Central memory CD8-positive, alpha-beta T cell (primary cell): ENCODE data around the gene KCTD3.

ENCODE experiments used
- ATAC-seq: fragments of 150-1000 bp; cut with Tn5 transposase; replicated peaks from 2 replicates; pipeline ENCODE4 v1.10.0; 2022; ENCODE audit warnings: mild to moderate bottlenecking, moderate FRiP score, moderate number of reproducible peaks; ENCODE audit not compliant: poor library complexity, severe bottlenecking; ENCODE audit errors: extremely low read depth
- DNase-seq, 2 donors: peaks; one replicate each; pipeline ENCODE4 v3.0.0; 2021; ENCODE audit warnings: low spot score in 2 of 2
- H3K27ac Mint-ChIP-seq: one replicate; pipeline ENCODE4 v1.8.0; 2022; ENCODE audit warnings: low read depth, mild to moderate bottlenecking, moderate library complexity, mixed read lengths
- H3K27me3 Mint-ChIP-seq: one replicate; pipeline ENCODE4 v1.8.0; 2022; ENCODE audit warnings: mixed read lengths
- H3K36me3 Mint-ChIP-seq: one replicate; pipeline ENCODE4 v1.8.0; 2022; ENCODE audit warnings: mild to moderate bottlenecking, moderate library complexity, mixed read lengths; ENCODE audit not compliant: insufficient read depth
- H3K4me1 Mint-ChIP-seq: one replicate; pipeline ENCODE4 v1.8.0; 2022; ENCODE audit warnings: mixed read lengths
- H3K4me3 Mint-ChIP-seq: one replicate; pipeline ENCODE4 v1.8.0; 2022; ENCODE audit warnings: mild to moderate bottlenecking, moderate library complexity, mixed read lengths
- H3K9me3 Mint-ChIP-seq: one replicate; pipeline ENCODE4 v1.8.0; 2022; ENCODE audit warnings: mixed read lengths

KCTD3 gene

GRCh38 chr1:215542301-215542700 is 24.8 kb upstream of the KCTD3 start:
- no peaks in the 10 kb centered on the region for H3K27me3 Mint-ChIP-seq
- H3K4me3 Mint-ChIP-seq = no peak overlapping the region
- DNase-seq (no peak), ATAC-seq (no peak)
- no peaks in the 10 kb centered on the region for H3K4me1 Mint-ChIP-seq
- no peaks in the 10 kb centered on the region for H3K9me3 Mint-ChIP-seq
- H3K36me3 Mint-ChIP-seq = no peaks in the 10 kb centered on the region
- no peak overlapping the region for H3K27ac Mint-ChIP-seq

DNA sequence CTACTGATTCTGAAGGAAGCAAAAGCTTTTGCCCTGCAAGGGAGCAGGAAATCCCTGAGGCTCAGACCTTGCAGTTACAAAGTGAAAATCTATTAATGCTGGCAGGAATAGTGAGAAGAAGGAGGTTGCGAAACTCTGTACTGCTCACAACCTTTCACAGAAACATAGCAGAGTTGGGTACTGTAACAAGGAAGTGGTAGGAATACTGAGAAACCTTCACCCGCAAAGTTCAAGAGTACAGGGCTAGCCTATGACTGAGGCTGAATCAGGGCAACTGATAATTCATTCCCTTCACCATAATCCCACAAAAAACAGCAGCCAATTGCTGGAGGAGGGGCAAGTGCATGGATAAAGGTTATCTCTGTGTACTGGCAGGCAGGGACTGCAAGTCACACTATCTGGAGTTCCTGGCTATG is 23.9 kb upstream of the KCTD3 start:
- Mint-ChIP-seq H3K9me3 (no peaks in the 10 kb centered on the region), H3K27ac (no peak overlapping the region), H3K4me1 (no peaks in the 10 kb centered on the region), H3K36me3 (no peaks in the 10 kb centered on the region), H3K27me3 (no peaks in the 10 kb centered on the region), H3K4me3 (no peak overlapping the region)
- DNase-seq (no peak), ATAC-seq (no peak)

DNA sequence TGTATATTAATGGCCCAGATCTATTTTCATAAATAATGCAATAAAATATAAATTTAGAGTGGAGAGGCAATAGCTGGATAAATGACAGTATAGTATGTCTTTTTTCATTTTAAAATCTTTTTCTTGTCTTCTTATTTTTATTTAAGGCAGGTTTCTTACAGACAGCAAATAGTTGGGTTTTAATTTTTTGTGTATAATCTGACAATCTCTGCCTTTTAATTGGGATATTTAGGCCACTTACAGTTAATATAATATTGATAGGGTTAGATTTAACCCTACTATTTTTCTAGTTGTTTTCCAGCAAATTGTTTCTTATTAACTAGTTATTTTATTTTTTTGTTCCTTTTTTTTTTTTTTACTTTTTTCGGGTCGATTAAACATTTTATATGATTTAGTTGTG is 23.3 kb upstream of the KCTD3 start:
- Mint-ChIP-seq H3K27ac (no peak overlapping the region), H3K9me3 (no peaks in the 10 kb centered on the region), H3K4me3 (no peak overlapping the region), H3K4me1 (no peaks in the 10 kb centered on the region), H3K27me3 (no peaks in the 10 kb centered on the region), H3K36me3 (no peaks in the 10 kb centered on the region)
- no peak for DNase-seq
- no peak for ATAC-seq

GRCh38 chr1:215544566-215544965 is 22.5 kb upstream of the KCTD3 start:
- H3K4me1 Mint-ChIP-seq = no peaks in the 10 kb centered on the region
- no peaks in the 10 kb centered on the region for H3K27me3 Mint-ChIP-seq
- H3K27ac Mint-ChIP-seq = no peak overlapping the region
- H3K36me3 Mint-ChIP-seq = no peaks in the 10 kb centered on the region
- H3K4me3 Mint-ChIP-seq = no peak overlapping the region
- DNase-seq (no peak), ATAC-seq (no peak)
- no peaks in the 10 kb centered on the region for H3K9me3 Mint-ChIP-seq

GRCh38 chr1:215545096-215545495 is 22.0 kb upstream of the KCTD3 start:
- no peaks in the 10 kb centered on the region for H3K27me3 Mint-ChIP-seq
- H3K4me1 Mint-ChIP-seq = no peaks in the 10 kb centered on the region
- H3K9me3 Mint-ChIP-seq = no peaks in the 10 kb centered on the region
- no peak overlapping the region for H3K4me3 Mint-ChIP-seq
- DNase-seq (no peak), ATAC-seq (no peak)
- no peak overlapping the region for H3K27ac Mint-ChIP-seq
- H3K36me3 Mint-ChIP-seq = no peaks in the 10 kb centered on the region

DNA sequence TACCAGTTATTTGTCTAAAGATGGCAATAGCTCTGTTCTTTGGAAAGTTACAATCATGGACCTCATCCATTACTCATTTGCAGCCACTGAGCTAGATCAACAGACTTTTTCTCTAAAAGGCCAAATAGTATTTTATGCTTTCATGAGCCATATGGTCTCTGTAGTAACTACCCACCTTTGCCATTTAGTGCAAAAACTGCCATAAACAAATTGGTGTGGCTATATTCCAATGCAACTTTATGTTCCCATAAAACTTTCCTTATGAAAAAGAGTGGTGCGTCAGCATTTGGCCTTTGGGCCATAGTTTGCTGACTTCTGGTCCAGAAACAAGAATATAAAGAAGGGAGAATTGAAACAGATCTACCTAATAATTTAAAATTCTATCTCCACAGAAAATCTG is 20.1 kb upstream of the KCTD3 start:
- ATAC-seq (no peak), DNase-seq (no peak)
- Mint-ChIP-seq H3K4me3 (no peak overlapping the region), H3K36me3 (no peaks in the 10 kb centered on the region), H3K27me3 (no peaks in the 10 kb centered on the region), H3K4me1 (no peaks in the 10 kb centered on the region), H3K27ac (no peak overlapping the region), H3K9me3 (no peaks in the 10 kb centered on the region)

GRCh38 chr1:215551806-215552205 is 15.3 kb upstream of the KCTD3 start:
- no peak overlapping the region for H3K27ac Mint-ChIP-seq
- H3K4me3 Mint-ChIP-seq = no peak overlapping the region
- no peaks in the 10 kb centered on the region for H3K36me3 Mint-ChIP-seq
- H3K4me1 Mint-ChIP-seq = no peaks in the 10 kb centered on the region
- H3K9me3 Mint-ChIP-seq = peaks cover 12% of the 10 kb centered on the region
- no peaks in the 10 kb centered on the region for H3K27me3 Mint-ChIP-seq
- no peak for DNase-seq
- no peak for ATAC-seq

- Mint-ChIP-seq H3K27me3 (no peaks in the 10 kb centered on the region), H3K27ac (no peak overlapping the region), H3K4me3 (no peak overlapping the region), H3K4me1 (no peaks in the 10 kb centered on the region), H3K36me3 (no peaks in the 10 kb centered on the region), H3K9me3 (peaks cover 12% of the 10 kb centered on the region)
- DNase-seq (no peak), ATAC-seq (no peak)
These were observed 12.2 kb upstream of the KCTD3 start for GRCh38 chr1:215554865-215555264.

GRCh38 chr1:215555531-215555930 is 11.6 kb upstream of the KCTD3 start:
- H3K9me3 Mint-ChIP-seq = peaks cover 12% of the 10 kb centered on the region
- no peaks in the 10 kb centered on the region for H3K27me3 Mint-ChIP-seq
- no peak overlapping the region for H3K27ac Mint-ChIP-seq
- H3K36me3 Mint-ChIP-seq = no peaks in the 10 kb centered on the region
- no peak overlapping the region for H3K4me3 Mint-ChIP-seq
- no peak for DNase-seq
- ATAC-seq = no peak
- H3K4me1 Mint-ChIP-seq = no peaks in the 10 kb centered on the region

GRCh38 chr1:215556996-215557395 is 10.1 kb upstream of the KCTD3 start:
- ATAC-seq (no peak), DNase-seq (no peak)
- H3K27me3 Mint-ChIP-seq = no peaks in the 10 kb centered on the region
- peaks cover 22% of the 10 kb centered on the region for H3K9me3 Mint-ChIP-seq
- no peaks in the 10 kb centered on the region for H3K36me3 Mint-ChIP-seq
- H3K4me1 Mint-ChIP-seq = no peaks in the 10 kb centered on the region
- no peak overlapping the region for H3K4me3 Mint-ChIP-seq
- H3K27ac Mint-ChIP-seq = no peak overlapping the region

- Mint-ChIP-seq H3K9me3 (peaks cover 22% of the 10 kb centered on the region), H3K4me1 (no peaks in the 10 kb centered on the region)
These were observed 9.6 kb upstream of the KCTD3 start for GRCh38 chr1:215557504-215557903.

DNA sequence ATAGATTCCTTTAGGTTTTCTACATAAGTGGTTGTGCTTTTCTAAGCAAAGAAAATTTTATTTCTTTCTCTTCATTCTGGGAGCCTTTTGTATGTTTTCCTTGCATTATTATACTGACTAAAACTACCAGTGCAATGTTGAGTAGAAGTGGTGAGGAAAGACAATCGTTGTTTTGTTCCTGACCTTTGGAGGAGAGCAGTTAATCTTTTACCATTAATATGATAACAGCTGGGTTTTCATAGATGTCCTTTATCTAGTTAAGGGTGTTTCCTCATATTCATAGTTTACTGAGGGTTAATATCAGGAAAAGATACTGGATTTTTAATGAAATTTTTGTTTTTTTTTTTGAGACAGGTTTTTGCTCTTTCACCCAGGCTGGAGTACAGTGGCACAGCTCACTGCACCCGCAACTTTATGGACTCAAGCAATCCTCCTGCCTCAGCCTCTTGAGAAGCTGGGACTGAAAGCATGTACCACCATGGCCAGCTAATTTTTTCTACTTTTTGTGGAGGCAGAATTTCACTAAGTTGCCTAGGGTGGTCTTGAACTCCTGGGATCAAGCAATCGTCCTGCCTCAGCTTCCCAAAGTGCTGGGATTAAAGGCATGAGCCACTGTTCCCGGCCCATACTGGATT is 9.0 kb upstream of the KCTD3 start:
- Mint-ChIP-seq H3K4me3 (no peak overlapping the region), H3K36me3 (no peaks in the 10 kb centered on the region), H3K9me3 (peaks cover 22% of the 10 kb centered on the region), H3K27ac (no peak overlapping the region), H3K27me3 (no peaks in the 10 kb centered on the region), H3K4me1 (no peaks in the 10 kb centered on the region)
- ATAC-seq (no peak), DNase-seq (no peak)

More at GRCh38 chr1:215557504-215557903, 9.6 kb upstream of the KCTD3 start:
- ATAC-seq (no peak), DNase-seq (no peak)
- Mint-ChIP-seq H3K36me3 (no peaks in the 10 kb centered on the region), H3K27me3 (no peaks in the 10 kb centered on the region), H3K4me3 (no peak overlapping the region), H3K27ac (no peak overlapping the region)

GRCh38 chr1:215567491-215568298 is 591 bp downstream of the KCTD3 start:
- no peak for DNase-seq
- H3K4me1 Mint-ChIP-seq = peaks cover 22% of the 10 kb centered on the region
- H3K27ac Mint-ChIP-seq = peak overlapping the region; percentile 61
- H3K36me3 Mint-ChIP-seq = no peaks in the 10 kb centered on the region
- peak overlapping the region; percentile 84 for H3K4me3 Mint-ChIP-seq
- peak; percentile 48 for ATAC-seq
- H3K9me3 Mint-ChIP-seq = no peaks in the 10 kb centered on the region
- peaks cover 19% of the 10 kb centered on the region for H3K27me3 Mint-ChIP-seq
